ENCODE results near the gene HMMR. TPM values are rescaled to one million over a fixed set of nuclear protein-coding genes. Genes with fewer than 3 reads are reported as not detected.
"Not testable (repeated sequence)": the region's sequence is repeated elsewhere in the genome, so short reads cannot be mapped to it uniquely, and the experiment has no call there.

Gene HMMR
- polyA plus RNA-seq, 1 donor from 2014 or later, result not detected

DNA sequence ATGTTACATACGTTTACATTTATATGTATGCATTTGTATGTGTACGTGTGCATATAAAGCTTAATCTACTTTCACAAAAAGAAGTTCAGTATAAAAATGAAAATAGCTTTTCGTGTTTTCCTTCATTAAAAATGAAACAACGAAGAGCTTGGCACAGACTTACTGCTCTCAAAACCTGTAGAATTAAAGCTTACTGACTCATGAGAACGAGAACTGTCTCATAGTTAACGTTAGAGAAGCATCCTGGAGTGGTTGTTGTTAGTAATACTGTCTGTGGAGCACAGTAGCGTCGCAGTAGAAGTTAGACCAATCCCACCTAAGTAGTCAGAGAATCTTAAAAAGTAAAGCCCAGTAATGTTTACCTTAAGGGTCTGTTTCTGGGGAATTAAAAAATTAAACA is 46.3 kb downstream of the HMMR start:
- Mint-ChIP-seq H3K4me1 (peaks cover 44 to 52% (median 51%) of the 10 kb centered on the region in 3 donors), H3K36me3 (peaks cover 3% of the 10 kb centered on the region), H3K9me3 (no peaks in the 10 kb centered on the region)

DNA sequence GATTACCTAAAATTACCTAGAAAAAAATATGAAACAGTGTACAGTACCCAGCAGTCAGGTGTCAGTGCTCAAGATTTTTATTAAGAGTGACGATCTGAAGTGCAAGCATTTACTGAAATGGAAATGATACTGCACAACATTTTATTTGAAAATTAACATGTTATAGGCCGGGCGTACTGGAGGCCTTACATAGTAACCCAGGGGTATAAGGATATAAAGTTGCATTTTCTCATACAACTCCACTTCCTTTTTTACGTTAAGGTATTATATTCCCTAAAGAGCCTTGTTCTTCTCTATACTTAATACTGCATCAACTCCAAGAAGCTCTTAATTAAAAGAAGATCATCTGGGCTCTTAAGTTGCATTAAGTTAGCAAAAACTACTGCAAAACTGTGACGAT is 48.3 kb downstream of the HMMR start:
- H3K36me3 Mint-ChIP-seq, result peaks cover 3% of the 10 kb centered on the region

More for the DNA sequence above, 46.3 kb downstream of the HMMR start:
- Mint-ChIP-seq H3K27ac (peak overlapping the region; percentile 98 to 100 (median 98)), H3K4me3 (peak overlapping the region; percentile 94 to 99 (median 97)), H3K27me3 (no peaks in the 10 kb centered on the region)

DNA sequence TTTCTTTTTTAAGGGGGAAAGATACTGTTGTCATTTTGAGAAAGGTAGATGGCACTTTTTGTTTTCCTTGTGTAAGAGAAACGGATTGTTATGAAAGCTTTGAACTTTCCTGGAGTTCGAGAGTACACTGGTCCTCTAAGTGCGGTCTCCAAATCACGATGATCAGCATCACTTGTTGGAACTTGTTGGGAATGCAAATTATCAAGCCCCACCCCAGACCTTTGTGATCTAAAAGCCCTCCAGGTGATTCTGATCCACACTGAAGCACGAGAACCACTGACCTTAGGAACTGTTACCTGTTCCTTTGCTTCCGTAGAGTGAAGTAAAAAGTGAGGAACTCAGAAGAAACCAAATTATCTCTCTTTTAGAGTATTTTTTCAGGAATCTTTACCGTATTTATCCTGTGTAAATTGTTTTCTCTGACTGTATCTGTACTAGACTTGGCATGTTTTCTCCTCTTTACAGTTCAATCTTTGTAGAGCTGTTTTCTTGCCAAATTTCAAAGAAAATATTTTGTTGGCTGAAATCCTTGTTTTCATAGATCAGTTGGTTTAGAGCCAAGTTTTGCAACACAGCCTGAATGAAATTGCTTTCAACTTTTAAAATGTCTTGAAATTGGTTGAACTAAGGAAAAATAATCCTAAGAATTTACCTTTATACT is 49.0 kb downstream of the HMMR start:
- peaks cover 3% of the 10 kb centered on the region for H3K36me3 Mint-ChIP-seq
- H3K4me1 Mint-ChIP-seq, result peaks cover 38 to 50% (median 38%) of the 10 kb centered on the region in 3 donors
- H3K27ac Mint-ChIP-seq, result peak overlapping the region; percentile 98 to 100 (median 98)
- no peaks in the 10 kb centered on the region for H3K27me3 Mint-ChIP-seq
- no peaks in the 10 kb centered on the region for H3K9me3 Mint-ChIP-seq
- peak overlapping the region; percentile 75 to 99 (median 91) for H3K4me3 Mint-ChIP-seq

More for the DNA sequence above, 48.3 kb downstream of the HMMR start:
- peak overlapping the region; percentile 75 to 99 (median 91) for H3K4me3 Mint-ChIP-seq
- peaks cover 41 to 54% (median 45%) of the 10 kb centered on the region in 3 donors for H3K4me1 Mint-ChIP-seq
- H3K27ac Mint-ChIP-seq, result peak overlapping the region; percentile 98 to 100 (median 98)
- H3K9me3 Mint-ChIP-seq, result no peaks in the 10 kb centered on the region
- H3K27me3 Mint-ChIP-seq, result no peaks in the 10 kb centered on the region

DNA sequence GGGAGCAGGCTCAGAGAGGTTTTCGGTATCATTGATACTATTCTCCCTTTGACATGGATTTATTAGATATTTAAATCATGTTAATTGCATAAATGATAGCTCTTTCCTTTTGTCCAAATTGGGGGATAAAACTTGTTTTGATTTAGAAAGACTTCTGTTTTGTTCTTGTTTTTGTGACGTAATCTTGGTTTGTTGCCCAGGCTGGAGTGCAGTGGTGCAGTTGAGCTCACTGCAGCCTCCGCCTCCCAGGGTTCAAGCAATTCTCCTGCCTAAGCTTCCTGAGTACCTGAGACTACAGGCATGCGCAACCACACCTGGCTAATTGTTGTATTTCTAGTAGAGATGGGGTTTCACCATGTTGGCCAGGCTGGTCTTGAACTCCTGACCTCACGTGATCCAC is 52.1 kb downstream of the HMMR start:
- H3K4me1 Mint-ChIP-seq, result peaks cover 32 to 45% (median 35%) of the 10 kb centered on the region in 3 donors
- peak overlapping the region in 1 of 4 donors; percentile 74 for H3K4me3 Mint-ChIP-seq
- no peak overlapping the region for H3K27ac Mint-ChIP-seq
- no peaks in the 10 kb centered on the region for H3K9me3 Mint-ChIP-seq
- H3K36me3 Mint-ChIP-seq, result peaks cover 2% of the 10 kb centered on the region
- H3K27me3 Mint-ChIP-seq, result no peaks in the 10 kb centered on the region

DNA sequence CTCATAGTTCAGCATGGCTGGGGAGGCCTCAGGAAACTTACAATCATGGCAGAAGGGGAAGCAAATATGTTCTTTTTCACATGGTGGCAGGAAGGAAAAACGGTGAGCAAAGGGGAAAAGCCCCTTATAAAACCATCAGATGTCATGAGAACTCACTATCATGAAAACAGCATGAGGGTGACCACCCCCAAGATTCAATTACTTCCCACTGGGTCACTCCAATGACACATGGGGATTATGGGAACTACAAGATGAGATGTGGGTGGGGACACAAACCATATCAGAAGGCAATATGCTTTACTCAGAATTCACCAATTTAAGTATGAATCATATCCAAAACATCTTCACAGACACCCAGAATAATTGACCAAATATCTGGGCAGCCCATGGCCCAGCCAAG is 64.7 kb downstream of the HMMR start:
- Mint-ChIP-seq H3K4me1 (peaks cover 0 to 2% (median 0%) of the 10 kb centered on the region in 3 donors), H3K27me3 (no peaks in the 10 kb centered on the region), H3K4me3 (no peak overlapping the region), H3K36me3 (peaks cover 8% of the 10 kb centered on the region), H3K27ac (peak overlapping the region in 1 of 3 donors; percentile 17), H3K9me3 (peaks cover 0 to 5% (median 1%) of the 10 kb centered on the region in 3 donors)

DNA sequence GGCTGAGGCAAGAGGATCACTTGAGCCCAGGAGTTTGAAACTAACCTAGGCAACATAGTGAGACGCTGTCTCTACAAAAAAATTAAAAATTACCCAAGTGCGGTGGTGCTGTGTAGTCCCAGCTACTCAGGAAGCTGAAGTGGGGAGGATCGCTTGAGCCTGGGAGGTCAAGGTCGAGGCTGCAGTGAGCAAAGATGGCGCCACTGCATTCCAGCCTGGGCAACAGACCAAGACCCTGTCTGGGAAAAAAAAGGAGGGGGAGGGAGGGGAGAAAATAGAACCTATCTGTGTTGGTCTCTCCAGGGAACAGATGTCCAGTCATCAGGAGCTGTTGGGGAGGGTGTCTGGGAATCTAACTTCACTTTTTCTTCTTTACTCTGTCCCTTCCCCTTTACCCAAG is 69.3 kb downstream of the HMMR start:
- Mint-ChIP-seq H3K27me3 (peaks cover 2% of the 10 kb centered on the region), H3K36me3 (peaks cover 4% of the 10 kb centered on the region), H3K9me3 (peaks cover 0 to 5% (median 1%) of the 10 kb centered on the region in 3 donors), H3K4me3 (no peak overlapping the region), H3K27ac (no peak overlapping the region), H3K4me1 (peaks cover 0 to 6% (median 0%) of the 10 kb centered on the region in 3 donors)

DNA sequence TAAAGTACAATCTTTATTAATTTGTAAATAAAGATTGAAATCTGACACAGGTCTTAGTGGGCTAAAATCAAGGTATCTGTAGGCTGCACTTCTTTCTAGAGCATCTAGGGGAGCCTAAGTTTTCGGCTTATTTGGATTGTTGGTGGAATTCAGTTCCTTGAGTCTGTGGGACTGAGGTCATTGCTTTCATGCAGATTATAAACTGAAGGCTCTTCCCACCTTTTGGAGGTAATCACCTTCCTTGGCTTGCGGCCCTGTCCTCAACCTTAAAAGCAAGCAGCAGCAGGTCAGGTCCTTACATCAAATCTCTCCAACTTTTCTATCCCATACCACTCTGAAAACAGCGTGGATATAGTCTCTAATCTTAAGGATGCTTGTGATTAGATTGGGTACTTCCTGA is 70.8 kb downstream of the HMMR start:
- H3K9me3 Mint-ChIP-seq, result no peaks in the 10 kb centered on the region
- no peak overlapping the region for H3K4me3 Mint-ChIP-seq
- H3K36me3 Mint-ChIP-seq, result no peaks in the 10 kb centered on the region
- no peak overlapping the region for H3K27ac Mint-ChIP-seq
- H3K27me3 Mint-ChIP-seq, result peaks cover 2% of the 10 kb centered on the region
- H3K4me1 Mint-ChIP-seq, result peaks cover 0 to 18% (median 9%) of the 10 kb centered on the region in 3 donors

DNA sequence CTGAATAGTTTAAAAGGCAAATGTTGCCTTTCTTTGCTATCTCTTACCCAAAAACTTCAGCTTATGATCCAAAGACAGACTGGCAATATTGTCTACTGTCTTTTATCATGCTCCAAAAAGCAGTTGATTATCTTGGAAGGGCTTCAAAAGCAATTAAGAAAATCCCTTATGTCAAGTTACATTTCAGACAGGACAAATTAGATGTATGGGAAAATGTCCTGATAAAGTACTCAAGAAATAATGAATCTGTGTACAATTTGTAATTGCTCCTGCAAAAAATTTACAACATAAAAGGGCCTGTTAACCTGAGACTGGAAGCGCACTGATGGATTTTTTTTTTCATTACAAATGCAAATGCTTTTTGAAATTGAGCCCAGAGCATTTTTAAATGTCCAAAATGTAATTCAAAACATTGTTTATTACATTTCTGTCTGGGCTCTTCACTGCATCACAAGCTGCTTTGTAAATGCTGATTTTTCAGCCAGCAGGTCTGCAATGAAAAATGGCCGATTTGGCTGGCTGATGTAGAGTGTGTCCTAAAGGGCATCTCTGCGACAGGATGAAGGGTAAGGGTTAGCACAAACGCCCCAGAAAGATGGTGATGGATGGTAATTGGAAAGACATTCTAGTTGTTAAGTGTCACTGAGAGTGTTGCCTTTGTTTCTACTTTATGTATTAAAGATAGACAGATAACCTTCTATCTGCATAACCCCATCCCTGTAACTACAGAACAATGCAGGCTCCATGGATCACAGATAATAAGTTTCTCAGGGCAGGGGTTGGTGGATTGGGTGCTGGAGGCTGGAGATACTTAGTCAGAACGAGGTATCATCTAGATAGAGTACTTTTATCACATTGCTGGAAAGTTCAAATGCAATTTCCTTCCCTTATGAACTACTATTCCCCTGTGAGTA is 72.0 kb downstream of the HMMR start:
- peaks cover 3% of the 10 kb centered on the region for H3K36me3 Mint-ChIP-seq
- H3K4me1 Mint-ChIP-seq, result peaks cover 0 to 23% (median 9%) of the 10 kb centered on the region in 3 donors
- H3K27ac Mint-ChIP-seq, result no peak overlapping the region
- no peak overlapping the region for H3K4me3 Mint-ChIP-seq
- H3K27me3 Mint-ChIP-seq, result peaks cover 2% of the 10 kb centered on the region
- peaks cover 0 to 6% (median 4%) of the 10 kb centered on the region in 3 donors for H3K9me3 Mint-ChIP-seq

DNA sequence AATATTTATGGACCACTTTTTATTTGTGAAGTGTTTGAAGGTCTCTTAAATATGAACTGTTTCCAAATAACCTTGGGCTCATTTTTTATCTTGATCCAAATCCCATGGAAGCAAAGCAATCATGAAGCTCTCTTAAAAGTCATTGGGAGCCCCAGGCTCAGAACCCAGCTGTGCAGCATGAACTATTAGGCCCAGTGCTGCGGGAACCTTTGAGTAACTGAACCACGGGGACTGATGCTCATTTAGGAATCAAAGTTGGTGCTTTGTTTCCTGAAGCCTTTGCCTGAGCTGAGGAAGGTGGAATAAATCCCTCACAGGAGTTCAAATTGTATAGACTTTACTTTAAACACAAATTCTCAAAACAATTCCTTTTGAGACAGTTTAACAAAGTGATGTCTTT is 72.8 kb downstream of the HMMR start:
- Mint-ChIP-seq H3K4me3 (no peak overlapping the region), H3K4me1 (peaks cover 0 to 23% (median 9%) of the 10 kb centered on the region in 3 donors), H3K9me3 (peaks cover 0 to 6% (median 4%) of the 10 kb centered on the region in 3 donors), H3K36me3 (peaks cover 3% of the 10 kb centered on the region), H3K27me3 (peaks cover 2% of the 10 kb centered on the region), H3K27ac (no peak overlapping the region)

DNA sequence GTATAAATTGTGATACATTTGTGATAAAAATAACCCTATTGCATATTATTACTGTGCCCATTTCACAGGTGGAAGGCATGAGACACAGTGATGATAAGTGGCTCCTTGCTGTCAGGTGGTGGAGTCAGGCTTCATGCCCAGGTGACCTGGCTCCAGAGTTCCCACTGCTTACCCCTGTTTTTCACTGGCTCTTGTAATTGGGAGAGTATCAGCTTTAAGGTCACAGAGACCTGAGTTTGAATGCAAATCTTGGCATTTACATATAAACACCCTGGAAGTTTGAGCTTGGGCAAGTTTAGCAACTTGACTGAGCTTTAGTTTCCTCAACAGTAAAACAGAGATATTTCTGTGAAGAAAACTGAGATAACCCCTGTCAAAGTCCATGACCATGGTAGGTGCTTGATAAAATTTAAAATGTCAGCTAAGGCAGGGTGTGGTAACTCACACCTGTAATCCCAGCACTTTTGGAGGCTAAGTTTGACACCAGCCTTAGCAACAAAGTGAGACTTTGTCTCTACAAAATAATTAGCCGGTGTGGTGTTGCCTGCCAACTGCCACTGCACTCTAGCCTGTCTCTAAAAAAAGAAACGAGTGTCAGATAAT is 74.2 kb downstream of the HMMR start:
- Mint-ChIP-seq H3K27me3 (peaks cover 2% of the 10 kb centered on the region), H3K4me1 (peaks cover 0 to 23% (median 9%) of the 10 kb centered on the region in 3 donors), H3K9me3 (peaks cover 0 to 6% (median 4%) of the 10 kb centered on the region in 3 donors), H3K36me3 (peaks cover 3% of the 10 kb centered on the region), H3K4me3 (peak overlapping the region in 1 of 4 donors; percentile 29), H3K27ac (no peak overlapping the region)

DNA sequence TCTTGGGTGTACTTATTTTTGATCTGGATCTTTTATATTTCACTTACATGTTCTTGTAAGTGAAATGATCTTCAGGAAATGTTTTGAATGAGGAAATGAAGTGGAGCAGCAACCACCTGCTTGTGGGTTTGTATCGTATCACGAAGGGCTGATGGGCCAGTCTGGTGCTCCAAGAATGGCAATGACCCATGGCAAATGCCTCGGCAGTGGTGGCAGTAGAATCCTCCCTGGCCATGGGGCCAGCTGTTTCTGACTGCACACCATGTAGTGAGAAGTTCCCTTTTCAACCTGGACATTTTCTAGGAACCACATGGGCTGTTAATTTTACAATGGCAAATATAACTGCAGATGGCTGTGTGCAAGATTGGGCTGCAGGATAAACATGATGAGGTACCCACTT is 74.9 kb downstream of the HMMR start:
- peak overlapping the region in 1 of 4 donors; percentile 14 for H3K4me3 Mint-ChIP-seq
- H3K4me1 Mint-ChIP-seq, result peaks cover 0 to 23% (median 9%) of the 10 kb centered on the region in 3 donors
- H3K27ac Mint-ChIP-seq, result peak overlapping the region in 1 of 3 donors; percentile 40
- H3K27me3 Mint-ChIP-seq, result peaks cover 2% of the 10 kb centered on the region
- peaks cover 0 to 6% (median 4%) of the 10 kb centered on the region in 3 donors for H3K9me3 Mint-ChIP-seq
- peaks cover 3% of the 10 kb centered on the region for H3K36me3 Mint-ChIP-seq

DNA sequence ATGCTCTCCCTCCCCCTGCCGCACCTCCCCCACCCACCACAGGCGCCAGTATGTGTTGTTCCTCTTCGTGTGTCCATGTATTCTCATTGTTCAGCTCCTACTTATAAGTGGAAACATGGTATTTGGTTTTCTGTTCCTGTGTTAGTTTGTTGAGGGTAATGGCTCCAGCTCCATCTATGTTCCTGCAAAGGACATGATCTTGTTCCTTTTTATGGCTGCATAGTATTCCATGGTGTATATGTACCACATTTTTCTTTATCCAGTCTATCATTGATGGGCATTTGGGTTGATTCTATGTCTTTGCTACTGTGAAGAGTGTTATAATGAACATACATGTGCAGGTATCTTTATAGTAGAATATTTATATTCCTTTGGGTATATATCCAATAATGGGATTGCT is 76.0 kb downstream of the HMMR start:
- not testable (repeated sequence) for H3K9me3 Mint-ChIP-seq, H3K27me3 Mint-ChIP-seq, H3K4me3 Mint-ChIP-seq, H3K36me3 Mint-ChIP-seq, H3K27ac Mint-ChIP-seq
- peaks cover 0 to 23% (median 9%) of the 10 kb centered on the region in 3 donors for H3K4me1 Mint-ChIP-seq

DNA sequence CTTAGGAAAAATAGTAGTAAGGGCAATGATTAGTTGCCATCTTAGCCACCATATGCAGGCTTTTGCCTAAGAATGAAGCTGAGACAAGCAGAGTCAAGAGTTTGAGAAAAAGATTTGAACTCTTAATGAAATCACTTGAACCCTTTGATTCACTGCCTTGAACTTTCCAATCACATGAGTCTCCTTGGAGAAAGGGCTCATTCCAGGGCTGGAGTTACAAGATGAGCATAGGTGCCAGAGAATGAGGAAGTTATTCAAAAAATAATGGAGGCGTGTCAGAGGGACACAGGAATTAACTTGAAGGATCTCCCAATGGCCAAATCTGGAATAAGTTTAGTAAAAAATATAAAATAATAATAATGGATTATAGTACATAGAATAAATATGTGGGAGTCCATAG is 80.3 kb downstream of the HMMR start:
- Mint-ChIP-seq H3K4me3 (no peak overlapping the region), H3K4me1 (peaks cover 0 to 8% (median under 1%) of the 10 kb centered on the region in 3 donors), H3K36me3 (peaks cover 4% of the 10 kb centered on the region), H3K27me3 (peaks cover 3% of the 10 kb centered on the region), H3K27ac (no peak overlapping the region), H3K9me3 (peaks cover 0 to 6% (median 4%) of the 10 kb centered on the region in 3 donors)
